ENCODE results near the gene INTS4. TPM values are rescaled to one million over a fixed set of nuclear protein-coding genes. Genes with fewer than 3 reads are reported as not detected.
"Not testable (repeated sequence)": the region's sequence is repeated elsewhere in the genome, so short reads cannot be mapped to it uniquely, and the experiment has no call there.

Gene INTS4
- total RNA-seq, 2 donors from 2014 or later: 22.7 to 30.9 TPM

GRCh38 chr11:77854838-77855237 lies 139.6 kb downstream of the INTS4 start:
- 95 to 100% methylated on average over 2 of the region's 2 CpGs for WGBS, 2 donors
- DNase-seq: no peak

GRCh38 chr11:77851503-77851902 lies 143.0 kb downstream of the INTS4 start:
- Histone ChIP-seq H3K9me3 (peaks cover 0 to 14% (median 0%) of the 10 kb centered on the region in 3 donors), H3K4me3 (no peak overlapping the region), H3K27ac (no peak overlapping the region), H3K27me3 (no peaks in the 10 kb centered on the region), H3K4me1 (no peaks in the 10 kb centered on the region), H3K36me3 (replicated peaks in 1 of 2; ENCODE audit: insufficient read depth in 1 of 2, low read depth in 2 of 2) (peaks cover 2 to 6% of the 10 kb centered on the region in 2 donors)
- ATAC-seq: no peak
- WGBS, 2 donors: 83 to 89% methylated on average over 1 of the region's 1 CpG
- no peak for TF ChIP-seq POLR2A (IDR thresholded peaks at IDR 0.05)
- no peak for TF ChIP-seq CTCF (IDR thresholded peaks at IDR 0.05)
- intact Hi-C loops (cut with DNase I): no loop called here
- DNase-seq: no peak

More at GRCh38 chr11:77854838-77855237, 139.6 kb downstream of the INTS4 start:
- TF ChIP-seq POLR2A (IDR thresholded peaks at IDR 0.05) (no peak), CTCF (IDR thresholded peaks at IDR 0.05) (no peak)
- Histone ChIP-seq H3K27me3 (no peaks in the 10 kb centered on the region), H3K27ac (no peak overlapping the region), H3K4me1 (no peaks in the 10 kb centered on the region), H3K4me3 (no peak overlapping the region), H3K9me3 (peaks cover 0 to 14% (median 0%) of the 10 kb centered on the region in 3 donors), H3K36me3 (replicated peaks in 1 of 2; ENCODE audit: insufficient read depth in 1 of 2, low read depth in 2 of 2) (peaks cover 1 to 6% of the 10 kb centered on the region in 2 donors)
- intact Hi-C loops (cut with DNase I): no loop called here
- no peak for ATAC-seq

GRCh38 chr11:77843700-77844099 lies 150.8 kb downstream of the INTS4 start:
- ATAC-seq; DNase-seq; H3K27ac ChIP-seq; H3K4me3 ChIP-seq; H3K9me3 ChIP-seq; H3K4me1 ChIP-seq; H3K36me3 ChIP-seq (replicated peaks in 1 of 2; ENCODE audit: insufficient read depth in 1 of 2, low read depth in 2 of 2); intact Hi-C loops (cut with DNase I); H3K27me3 ChIP-seq: not testable (repeated sequence)
- WGBS, 2 donors: 81 to 87% methylated on average over 5 of the region's 5 CpGs

- WGBS, 2 donors: 56 to 75% methylated on average over 1 of the region's 1 CpG
- Histone ChIP-seq H3K4me3 (no peak overlapping the region), H3K27me3 (no peaks in the 10 kb centered on the region), H3K4me1 (no peaks in the 10 kb centered on the region), H3K36me3 (replicated peaks in 1 of 2; ENCODE audit: insufficient read depth in 1 of 2, low read depth in 2 of 2) (peaks cover 0 to 4% of the 10 kb centered on the region in 2 donors), H3K27ac (no peak overlapping the region), H3K9me3 (no peaks in the 10 kb centered on the region)
- no peak for ATAC-seq
- intact Hi-C loops (cut with DNase I): no loop called here
- no peak for DNase-seq
- TF ChIP-seq POLR2A (IDR thresholded peaks at IDR 0.05) (no peak), CTCF (IDR thresholded peaks at IDR 0.05) (no peak)
These were observed 151.9 kb downstream of the INTS4 start for GRCh38 chr11:77842441-77843121.

- no peak overlapping the region for H3K27ac ChIP-seq
- no peaks in the 10 kb centered on the region for H3K36me3 ChIP-seq (replicated peaks in 1 of 2; ENCODE audit: insufficient read depth in 1 of 2, low read depth in 2 of 2)
- no peaks in the 10 kb centered on the region for H3K4me1 ChIP-seq
- no peaks in the 10 kb centered on the region for H3K27me3 ChIP-seq
- TF ChIP-seq POLR2A (IDR thresholded peaks at IDR 0.05) (no peak), CTCF (IDR thresholded peaks at IDR 0.05) (no peak)
- no peak overlapping the region for H3K4me3 ChIP-seq
- intact Hi-C loops (cut with DNase I): no loop called here
- ATAC-seq (no peak), DNase-seq (no peak)
- no peaks in the 10 kb centered on the region for H3K9me3 ChIP-seq
- 92 to 98% methylated on average over 4 of the region's 4 CpGs for WGBS, 2 donors
These were observed 161.2 kb downstream of the INTS4 start for GRCh38 chr11:77833302-77833701.
